HG03280 (cell line): Measurements from ENCODE around the gene DPYSL4.
"Not testable (repeated sequence)": the region's sequence is repeated elsewhere in the genome, so short reads cannot be mapped to it uniquely, and the experiment has no call there.

Experiments
- ATAC-seq: cut with Tn5 transposase; IDR thresholded peaks from one replicate; pipeline ENCODE4 v1.9.1; 2021; ENCODE audit warnings: mild to moderate bottlenecking, moderate library complexity; ENCODE audit not compliant: unreplicated experiment

The DPYSL4 gene

DNA sequence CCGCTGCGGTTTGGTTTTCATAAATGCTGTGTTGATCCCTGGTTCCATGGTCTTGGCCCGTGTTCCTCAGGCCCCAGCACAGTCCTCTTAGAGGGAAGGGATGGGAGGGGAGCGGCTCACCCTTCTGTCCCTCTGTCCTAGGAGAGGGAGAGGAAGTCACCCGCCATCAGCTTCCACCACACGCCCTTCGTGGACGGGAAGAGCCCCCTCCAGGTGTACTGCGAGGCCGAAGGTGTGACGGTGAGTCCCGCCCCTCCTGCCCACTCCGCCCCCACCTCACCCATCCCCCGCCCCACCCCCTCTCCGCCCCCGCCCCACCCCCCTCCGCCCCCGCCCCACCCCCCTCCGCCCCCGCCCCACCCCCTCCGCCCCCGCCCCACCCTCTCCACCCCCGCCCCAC is 37.5 kb upstream of the DPYSL4 start:
- ATAC-seq = no peak

GRCh38 chr10:132149917-132150316 is 36.8 kb upstream of the DPYSL4 start:
- ATAC-seq = no peak

- no peak for ATAC-seq
Observed at GRCh38 chr10:132150777-132151176, 36.0 kb upstream of the DPYSL4 start.

DNA sequence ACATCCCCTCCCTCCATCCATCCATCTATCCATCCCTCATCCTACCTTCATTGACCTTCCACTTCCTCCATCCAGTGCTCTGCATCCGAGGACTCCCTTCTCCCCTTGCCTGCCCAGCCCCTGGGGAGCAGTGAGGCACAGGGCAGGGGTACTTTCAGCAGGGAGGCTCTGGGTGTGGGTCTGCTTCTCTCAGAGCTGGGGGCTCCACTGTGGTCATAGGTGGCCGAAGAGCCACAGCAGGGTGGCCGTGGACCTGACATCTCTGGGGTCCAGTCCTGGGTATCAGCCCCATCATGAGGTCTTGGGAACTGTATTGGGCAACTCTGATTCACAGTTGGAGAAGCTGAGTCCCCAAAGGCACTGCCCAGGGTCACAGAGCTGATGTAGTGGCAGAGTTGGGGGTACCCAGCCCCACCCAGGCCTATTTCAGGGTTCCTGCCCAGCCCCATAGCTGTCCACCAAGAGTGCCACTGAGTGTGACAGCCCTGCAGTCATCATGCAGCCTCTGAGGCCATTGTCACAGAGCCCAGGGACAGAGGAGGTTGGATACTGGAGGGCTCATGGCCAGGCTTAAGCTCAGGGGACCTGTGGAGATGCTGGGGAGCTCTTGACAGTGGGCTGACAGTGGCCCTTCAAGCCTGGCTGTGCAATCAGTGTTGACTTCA is 35.3 kb upstream of the DPYSL4 start:
- no peak for ATAC-seq

DNA sequence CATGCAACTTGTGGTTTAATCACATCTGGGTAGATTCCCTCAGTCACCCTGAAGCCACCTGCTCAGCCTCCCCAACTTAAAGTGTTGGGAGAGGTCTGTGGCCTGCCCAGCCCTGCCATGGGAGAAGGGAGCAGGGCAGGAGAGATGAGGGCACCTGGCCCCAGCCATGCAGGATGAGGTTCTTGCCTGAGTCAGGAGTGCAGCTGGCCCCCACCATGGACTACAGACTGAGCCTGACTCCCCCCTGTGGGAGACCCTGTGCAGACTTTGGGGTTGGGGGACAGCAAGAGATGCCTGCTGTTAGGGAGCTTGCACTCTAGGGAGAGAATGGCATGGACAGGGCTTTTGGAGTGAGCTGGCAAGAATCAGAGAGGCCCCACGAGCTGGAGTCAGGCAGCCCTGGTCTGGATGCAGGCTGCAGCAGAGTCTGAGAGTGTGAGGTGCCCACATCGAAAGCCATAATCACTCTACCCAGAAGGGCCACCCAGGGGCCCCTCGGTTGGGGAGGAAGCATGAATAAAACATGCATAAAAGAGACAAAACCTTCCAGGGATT is 34.7 kb upstream of the DPYSL4 start:
- no peak for ATAC-seq

GRCh38 chr10:132152896-132153580 is 33.7 kb upstream of the DPYSL4 start:
- no peak for ATAC-seq

DNA sequence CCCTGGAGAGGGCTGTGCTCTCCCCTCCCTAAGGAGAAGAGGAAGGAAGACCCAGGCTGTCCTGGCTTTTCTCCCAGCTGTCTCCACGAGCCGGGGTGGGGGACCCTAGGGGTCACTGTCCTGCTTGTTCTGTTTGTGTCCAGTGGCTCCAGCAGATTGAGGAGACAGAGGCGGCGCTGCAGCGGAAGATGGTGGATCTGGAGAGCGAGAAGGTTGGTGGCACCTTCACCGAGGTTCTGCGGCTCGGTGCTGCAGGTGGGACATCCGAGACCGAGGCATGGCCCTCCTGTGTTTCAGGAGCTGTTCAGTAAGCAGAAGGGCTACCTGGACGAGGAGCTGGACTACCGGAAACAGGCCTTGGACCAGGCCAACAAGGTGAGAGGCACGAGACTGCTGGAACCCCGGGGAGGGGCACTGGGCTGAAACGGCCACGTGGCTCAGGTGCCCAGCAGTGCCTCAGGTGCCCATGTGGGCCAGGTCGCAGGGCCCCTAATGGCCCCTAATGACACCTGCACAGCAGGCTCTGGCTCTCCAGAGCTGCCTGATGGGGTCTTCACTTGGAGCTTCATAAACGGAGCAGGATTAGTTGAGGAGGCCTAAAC is 33.0 kb upstream of the DPYSL4 start:
- no peak for ATAC-seq

GRCh38 chr10:132154440-132154839 is 32.3 kb upstream of the DPYSL4 start:
- ATAC-seq = no peak

DNA sequence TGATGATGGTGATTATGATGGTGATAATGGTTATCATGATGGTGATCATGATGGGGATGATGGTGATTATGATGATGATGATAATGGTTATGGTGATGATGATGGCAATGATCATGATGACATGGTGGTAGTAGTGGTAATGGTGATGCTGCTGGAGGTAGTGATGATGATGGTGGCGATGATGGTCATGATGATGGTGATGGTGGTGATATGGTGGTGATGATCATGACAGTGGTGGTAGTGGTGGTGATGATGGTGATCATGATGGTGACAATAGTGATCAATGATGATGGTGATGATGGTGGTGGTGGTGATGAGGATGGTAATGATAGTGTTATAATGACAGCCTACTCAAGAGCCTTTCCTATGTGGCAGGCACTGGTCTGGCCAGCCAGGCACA is 31.8 kb upstream of the DPYSL4 start:
- ATAC-seq = no peak

- no peak for ATAC-seq
Observed at GRCh38 chr10:132155723-132156381, 30.9 kb upstream of the DPYSL4 start.

- ATAC-seq = no peak
Observed at GRCh38 chr10:132156382-132156781, 30.4 kb upstream of the DPYSL4 start.

- no peak for ATAC-seq
Observed at GRCh38 chr10:132157101-132157500, 29.6 kb upstream of the DPYSL4 start.

GRCh38 chr10:132158122-132158741 is 28.5 kb upstream of the DPYSL4 start:
- ATAC-seq = no peak

DNA sequence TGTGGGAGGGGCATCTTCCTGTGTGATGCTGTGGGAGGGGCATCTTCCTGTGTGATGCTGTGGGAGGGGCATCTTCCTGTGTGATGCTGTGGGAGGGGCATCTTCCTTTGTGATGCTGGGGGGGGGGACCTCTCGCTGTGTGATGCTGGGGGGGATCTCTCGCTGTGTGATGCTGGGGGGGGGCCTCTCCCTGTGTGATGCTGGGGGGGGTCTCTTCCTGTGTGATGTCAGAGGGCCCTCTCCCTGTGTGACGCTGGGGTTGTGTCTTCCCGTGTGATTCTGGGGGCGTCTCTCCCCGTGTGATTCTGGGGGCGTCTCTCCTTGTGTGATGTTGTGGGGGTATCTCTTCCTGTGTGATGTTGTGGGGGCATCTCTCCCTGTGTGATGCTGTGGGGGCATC is 27.9 kb upstream of the DPYSL4 start:
- ATAC-seq = no peak

- not testable (repeated sequence) for ATAC-seq
Observed at GRCh38 chr10:132159302-132160230, 27.2 kb upstream of the DPYSL4 start.

DNA sequence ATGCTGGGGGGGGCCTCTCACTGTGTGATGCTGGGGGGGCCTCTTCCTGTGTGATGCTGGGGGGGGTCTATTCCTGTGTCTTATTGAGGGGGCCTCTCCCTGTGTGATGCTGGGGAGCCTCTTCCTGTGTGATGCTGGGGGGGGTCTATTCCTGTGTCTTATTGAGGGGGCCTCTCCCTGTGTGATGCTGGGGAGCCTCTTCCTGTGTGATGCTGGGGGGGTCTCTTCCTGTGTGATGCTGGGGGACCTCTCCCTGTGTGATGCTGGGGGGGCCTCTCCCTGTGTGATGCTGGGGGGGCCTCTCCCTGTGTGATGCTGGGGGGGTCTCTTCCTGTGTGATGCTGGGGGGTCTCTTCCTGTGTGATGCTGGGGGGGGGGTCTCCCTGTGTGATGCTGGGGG is 26.5 kb upstream of the DPYSL4 start:
- not testable (repeated sequence) for ATAC-seq

DNA sequence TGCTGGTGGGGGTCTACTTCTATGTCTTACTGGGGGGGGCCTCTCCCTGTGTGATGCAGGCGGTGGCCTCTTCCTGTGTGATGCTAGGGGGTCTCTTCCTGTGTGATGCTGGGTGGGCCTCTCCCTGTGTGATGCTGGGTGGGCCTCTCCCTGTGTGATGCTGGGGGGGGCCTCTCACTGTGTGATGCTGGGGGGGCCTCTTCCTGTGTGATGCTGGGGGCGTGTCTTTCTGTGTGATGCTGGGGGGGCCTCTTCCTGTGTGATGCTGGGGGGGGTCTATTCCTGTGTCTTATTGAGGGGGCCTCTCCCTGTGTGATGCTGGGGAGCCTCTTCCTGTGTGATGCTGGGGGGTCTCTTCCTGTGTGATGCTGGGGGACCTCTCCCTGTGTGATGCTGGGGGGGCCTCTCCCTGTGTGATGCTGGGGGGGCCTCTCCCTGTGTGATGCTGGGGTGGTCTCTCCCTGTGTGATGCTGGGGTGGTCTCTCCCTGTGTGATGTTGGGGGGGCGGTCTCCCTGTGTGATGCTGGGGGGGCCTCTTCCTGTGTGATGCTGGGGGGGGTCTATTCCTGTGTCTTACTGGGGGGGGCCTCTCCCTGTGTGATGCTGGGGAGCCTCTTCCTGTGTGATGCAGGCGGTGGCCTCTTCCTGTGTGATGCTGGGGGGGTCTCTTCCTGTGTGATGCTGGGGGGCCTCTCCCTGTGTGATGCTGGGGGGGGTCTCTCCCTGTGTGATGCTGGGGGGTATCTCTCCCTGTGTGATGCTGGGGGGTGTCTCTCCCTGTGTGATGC is 25.7 kb upstream of the DPYSL4 start:
- ATAC-seq = not testable (repeated sequence)

DNA sequence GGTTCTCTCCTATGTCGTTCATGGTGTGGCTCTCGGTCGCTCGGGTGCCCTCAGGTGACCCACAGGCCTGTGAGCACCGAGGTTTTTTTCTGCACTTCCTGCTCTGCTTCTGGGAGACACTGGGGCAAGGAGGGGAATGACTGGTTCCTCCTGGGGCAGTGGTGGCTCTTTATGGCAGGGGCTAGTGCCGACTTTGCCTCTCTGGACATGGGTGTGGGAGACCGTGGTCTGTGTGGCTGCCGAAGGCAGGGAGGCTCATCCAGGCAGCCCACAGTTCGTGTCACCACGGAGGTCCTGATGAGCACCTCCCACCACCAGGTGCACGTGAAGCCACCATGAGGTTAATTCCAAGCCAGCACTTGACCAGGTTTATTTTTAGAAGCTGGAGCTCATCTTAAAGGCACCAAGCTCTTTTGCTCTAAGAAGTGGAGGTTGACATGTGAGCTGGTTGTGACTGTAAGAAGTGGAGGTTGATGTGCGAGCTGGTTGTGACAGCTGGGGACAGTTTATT is 24.7 kb upstream of the DPYSL4 start:
- ATAC-seq = no peak
